HEK293T (cell line): Measurements from ENCODE around the gene SDHAF2.

Source experiments
- PKNOX1 ChIP-seq: fragments of 450-650 bp; IDR thresholded peaks from 2 replicates; pipeline ENCODE4 v1.6.1; 2016
- TARDBP ChIP-seq: fragments of 450-650 bp; IDR thresholded peaks from 2 replicates; pipeline ENCODE4 v1.6.1; 2016

- no peak for TF ChIP-seq PKNOX1
- TF ChIP-seq TARDBP = no peak
These were observed 44.2 kb downstream of the SDHAF2 start for GRCh38 chr11:61474013-61474643.
